Fibroblast of lung (primary cell): ENCODE measurements around the gene GGCX. TPM values are rescaled to one million over a fixed set of nuclear protein-coding genes. Genes with fewer than 3 reads are reported as not detected.

Experiments
- DNase-seq, 2 donors: peaks; one replicate each; pipeline versions ENCODE4 v3.0.0 to v3.0.0-alpha.2; 2010; ENCODE audit warnings: low read depth in 2 of 2
- H2AFZ ChIP-seq: 2 replicates; pipeline ENCODE4 v1.5.1; 2012; ENCODE audit warnings: low read length, control low read depth, inconsistent platforms
- H3K27ac ChIP-seq: 2 replicates; pipeline ENCODE4 v1.5.1; 2011; ENCODE audit warnings: low read length, control low read depth; ENCODE audit not compliant: insufficient read depth
- H3K27me3 ChIP-seq: 2 replicates; pipeline ENCODE4 v1.5.1; 2011; ENCODE audit warnings: mild to moderate bottlenecking, low read length; ENCODE audit not compliant: control insufficient read depth, insufficient read depth
- H3K36me3 ChIP-seq: 2 replicates; pipeline ENCODE4 v1.5.1; 2011; ENCODE audit warnings: low read length; ENCODE audit not compliant: control insufficient read depth, insufficient read depth
- H3K4me1 ChIP-seq: 2 replicates; pipeline ENCODE4 v1.5.1; 2011; ENCODE audit warnings: low read length; ENCODE audit not compliant: control insufficient read depth, insufficient read depth; ENCODE audit errors: extremely low read depth
- H3K4me2 ChIP-seq: 2 replicates; pipeline ENCODE4 v1.5.1; 2011; ENCODE audit warnings: low read length, control low read depth; ENCODE audit not compliant: insufficient read depth; ENCODE audit errors: extremely low read depth
- H3K4me3 ChIP-seq, 4 experiments: fragments of 200-600 bp in 1 of 4; sonication (generic) in 1 of 4; replicated peaks in 1 of 4; 2 replicates each; pipeline ENCODE4 v1.5.1; 2011 to 2016; ENCODE audit warnings: low read length in 4 of 4, low read depth in 3 of 4, mild to moderate bottlenecking in 3 of 4, control low read depth in 2 of 4, inconsistent platforms in 1 of 4, mixed read lengths in 1 of 4; ENCODE audit not compliant: insufficient read depth in 1 of 4; ENCODE audit errors: control extremely low read depth in 1 of 4
- H3K79me2 ChIP-seq: 2 replicates; pipeline ENCODE4 v1.5.1; 2012; ENCODE audit warnings: mild to moderate bottlenecking, low read length, inconsistent platforms; ENCODE audit not compliant: control insufficient read depth, insufficient read depth
- H3K9ac ChIP-seq: 2 replicates; pipeline ENCODE4 v1.5.1; 2011; ENCODE audit warnings: mild to moderate bottlenecking, low read length, control low read depth; ENCODE audit not compliant: insufficient read depth
- H3K9me3 ChIP-seq: 2 replicates; pipeline ENCODE4 v1.5.1; 2012; ENCODE audit warnings: low read depth, low read length; ENCODE audit not compliant: control insufficient read depth, insufficient read depth
- H4K20me1 ChIP-seq: 2 replicates; pipeline ENCODE4 v1.5.1; 2011; ENCODE audit warnings: low read length; ENCODE audit not compliant: control insufficient read depth, insufficient read depth; ENCODE audit errors: extremely low read depth
- EZH2 ChIP-seq: IDR thresholded peaks from 2 replicates; pipeline ENCODE4 v1.5.1; 2012; ENCODE audit warnings: low read length, control low read depth, mild to moderate bottlenecking; ENCODE audit errors: missing control alignments
- polyA plus RNA-seq, 2 donors: library from polyadenylated mRNA; depleted of rRNA in 1 of 2; stranded (reverse) in 1 of 2; unstranded in 1 of 2; fragments of >200 nt; gene quantifications; 2 replicates each; pipeline ENCODE4 v1.2.1, GENCODE V29; 2011 to 2012; ENCODE audit warnings: missing spikeins in 1 of 2
- total RNA-seq: library from RNA; depleted of rRNA; stranded (reverse); fragments of >200 nt; gene quantifications from 2 replicates; pipeline ENCODE4 v1.2.1, GENCODE V29; 2014
- TF ChIP-seq, protein P1 (sequence below), 2 donors: IDR thresholded peaks in 1 of 2; conservative IDR thresholded peaks in 1 of 2; 1 replicate in 1 of 2; 2 replicates in 1 of 2; pipeline ENCODE4 v1.5.1; 2011 to 2012; ENCODE audit warnings: low read length in 2 of 2, control low read depth in 1 of 2, inconsistent platforms in 1 of 2, low read depth in 1 of 2, mild to moderate bottlenecking in 1 of 2

GGCX gene
- total and polyA plus RNA-seq, 2 donors (not counting 1 experiment from before 2014, with no cell fraction given), result 34.4 to 46.1 TPM

DNA sequence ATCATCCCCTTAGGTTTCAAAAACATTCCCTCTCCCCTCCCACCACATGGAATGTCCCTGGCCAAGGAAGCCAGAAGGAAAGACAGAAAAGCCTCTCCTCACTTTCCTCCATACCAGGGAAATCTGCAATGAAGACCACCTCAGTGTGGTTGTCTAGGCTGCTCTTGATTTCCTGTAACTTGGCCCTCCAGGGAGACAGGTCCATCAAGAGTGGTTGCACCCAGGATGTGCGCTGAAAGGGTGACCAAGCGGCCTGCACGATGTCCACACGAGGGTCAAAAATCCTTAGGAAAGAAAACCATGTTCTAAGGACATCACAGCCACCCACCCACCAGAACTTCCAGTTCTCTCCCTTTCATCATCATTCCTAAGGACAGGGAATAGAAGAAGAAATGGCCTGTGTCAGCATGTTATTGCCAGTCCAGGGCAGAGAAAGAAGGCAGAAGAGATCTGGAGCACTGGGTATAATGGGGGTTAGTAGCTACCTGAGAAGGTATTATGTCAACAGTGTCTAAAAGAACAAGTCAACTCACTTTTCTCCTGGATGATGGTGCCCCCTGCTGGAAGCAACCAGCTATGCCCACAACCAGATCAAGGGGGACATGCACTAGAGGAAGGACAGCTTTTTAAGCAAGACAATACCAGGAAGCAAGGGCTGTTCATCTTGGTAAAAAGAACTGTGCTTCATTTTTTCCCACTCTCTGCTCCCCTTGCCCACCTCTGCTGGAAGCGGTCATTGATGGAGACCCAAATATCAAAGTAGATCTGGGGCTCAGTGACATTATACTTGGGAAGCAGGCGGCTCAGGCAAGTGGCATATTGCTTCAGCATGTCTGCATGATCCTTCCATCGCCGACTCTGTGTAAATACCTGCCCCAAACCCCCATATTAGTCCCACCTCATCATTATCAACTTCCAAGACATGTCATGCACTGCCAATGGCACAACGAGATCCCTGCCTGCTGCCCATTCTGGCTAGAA, 9.3 kb downstream of the GGCX start:
- H3K36me3 ChIP-seq, result peaks cover 20% of the 10 kb centered on the region
- no peak for TF ChIP-seq EZH2
- TF ChIP-seq, protein P1, sequence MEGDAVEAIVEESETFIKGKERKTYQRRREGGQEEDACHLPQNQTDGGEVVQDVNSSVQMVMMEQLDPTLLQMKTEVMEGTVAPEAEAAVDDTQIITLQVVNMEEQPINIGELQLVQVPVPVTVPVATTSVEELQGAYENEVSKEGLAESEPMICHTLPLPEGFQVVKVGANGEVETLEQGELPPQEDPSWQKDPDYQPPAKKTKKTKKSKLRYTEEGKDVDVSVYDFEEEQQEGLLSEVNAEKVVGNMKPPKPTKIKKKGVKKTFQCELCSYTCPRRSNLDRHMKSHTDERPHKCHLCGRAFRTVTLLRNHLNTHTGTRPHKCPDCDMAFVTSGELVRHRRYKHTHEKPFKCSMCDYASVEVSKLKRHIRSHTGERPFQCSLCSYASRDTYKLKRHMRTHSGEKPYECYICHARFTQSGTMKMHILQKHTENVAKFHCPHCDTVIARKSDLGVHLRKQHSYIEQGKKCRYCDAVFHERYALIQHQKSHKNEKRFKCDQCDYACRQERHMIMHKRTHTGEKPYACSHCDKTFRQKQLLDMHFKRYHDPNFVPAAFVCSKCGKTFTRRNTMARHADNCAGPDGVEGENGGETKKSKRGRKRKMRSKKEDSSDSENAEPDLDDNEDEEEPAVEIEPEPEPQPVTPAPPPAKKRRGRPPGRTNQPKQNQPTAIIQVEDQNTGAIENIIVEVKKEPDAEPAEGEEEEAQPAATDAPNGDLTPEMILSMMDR (conservative IDR thresholded peaks at IDR 0.05 in 1 of 2, IDR thresholded peaks at IDR 0.05 in 1 of 2; ENCODE audit: low read depth in 1 of 2, low read length in 2 of 2), result peak; percentile 93 to 96
- no peak overlapping the region for H3K4me2 ChIP-seq
- no peak overlapping the region for H3K27ac ChIP-seq
- no peak overlapping the region for H2AFZ ChIP-seq
- H3K4me3 ChIP-seq, result no peak overlapping the region
- no peak overlapping the region for H3K9ac ChIP-seq
- DNase-seq, result peak; percentile 49 to 79
- H3K79me2 ChIP-seq, result no peaks in the 10 kb centered on the region
- no peaks in the 10 kb centered on the region for H3K9me3 ChIP-seq
- H3K4me1 ChIP-seq, result peaks cover 11% of the 10 kb centered on the region
- no peaks in the 10 kb centered on the region for H4K20me1 ChIP-seq
- H3K27me3 ChIP-seq, result no peaks in the 10 kb centered on the region

DNA sequence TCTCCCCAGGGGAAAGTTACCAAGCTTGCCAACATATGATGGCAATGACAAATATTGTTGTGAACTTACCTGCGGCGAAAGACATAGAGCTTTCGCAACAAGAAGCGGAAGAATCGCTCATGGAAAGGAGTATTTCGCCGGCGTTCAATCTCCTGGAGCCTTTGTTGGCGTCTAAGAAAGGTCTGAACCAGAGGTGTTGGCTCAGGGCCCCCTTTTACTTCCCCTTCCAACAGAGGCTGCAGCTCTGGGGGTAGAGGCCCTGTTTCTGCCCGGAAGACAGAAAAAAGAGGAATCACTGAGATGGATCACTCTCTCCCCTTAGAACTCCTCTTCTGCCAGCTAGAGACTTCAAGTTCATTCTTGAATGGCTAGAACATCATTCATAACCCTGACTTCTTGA, 10.8 kb downstream of the GGCX start:
- Histone ChIP-seq H3K9ac (no peak overlapping the region), H3K27ac (peak overlapping the region; percentile 58), H3K36me3 (peaks cover 16% of the 10 kb centered on the region), H3K4me2 (no peak overlapping the region), H3K27me3 (no peaks in the 10 kb centered on the region), H2AFZ (no peak overlapping the region), H4K20me1 (no peaks in the 10 kb centered on the region), H3K9me3 (no peaks in the 10 kb centered on the region), H3K4me3 (no peak overlapping the region), H3K79me2 (no peaks in the 10 kb centered on the region), H3K4me1 (peaks cover 11% of the 10 kb centered on the region)
- no peak for TF ChIP-seq EZH2
- TF ChIP-seq, protein P1 (conservative IDR thresholded peaks at IDR 0.05 in 1 of 2, IDR thresholded peaks at IDR 0.05 in 1 of 2; ENCODE audit: low read depth in 1 of 2, low read length in 2 of 2), result no peak
- no peak for DNase-seq

DNA sequence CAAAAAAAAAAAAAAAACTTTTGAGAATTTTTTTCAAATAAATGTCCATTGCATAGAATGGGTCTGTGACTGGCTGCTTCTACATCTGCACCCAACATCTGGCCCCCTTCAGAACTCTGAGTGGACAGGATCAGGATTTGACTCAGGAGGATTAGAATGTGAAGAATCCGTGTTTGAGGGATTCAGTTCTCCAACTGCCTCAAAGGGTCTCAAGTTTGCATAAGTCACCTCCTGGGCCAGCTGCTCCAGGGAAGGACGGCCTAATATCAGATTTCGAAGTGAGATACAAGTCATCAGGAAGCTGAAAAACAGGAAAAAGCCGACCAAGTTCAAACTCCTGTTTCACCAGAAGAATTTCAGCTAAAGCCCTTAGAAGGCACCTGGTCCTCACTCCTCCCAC, 11.5 kb downstream of the GGCX start:
- DNase-seq, result peak; percentile 95 to 97
- Histone ChIP-seq H3K4me2 (peak overlapping the region; percentile 13), H3K4me1 (peaks cover 11% of the 10 kb centered on the region), H4K20me1 (no peaks in the 10 kb centered on the region), H3K27ac (peak overlapping the region; percentile 58), H2AFZ (no peak overlapping the region), H3K4me3 (no peak overlapping the region), H3K9me3 (no peaks in the 10 kb centered on the region), H3K36me3 (peaks cover 13% of the 10 kb centered on the region), H3K9ac (no peak overlapping the region), H3K79me2 (no peaks in the 10 kb centered on the region), H3K27me3 (no peaks in the 10 kb centered on the region)
- TF ChIP-seq, protein P1 (conservative IDR thresholded peaks at IDR 0.05 in 1 of 2, IDR thresholded peaks at IDR 0.05 in 1 of 2; ENCODE audit: low read depth in 1 of 2, low read length in 2 of 2), result no peak
- no peak for TF ChIP-seq EZH2
